ENCODE data around the gene NKAIN4. TPM values are rescaled to one million over a fixed set of nuclear protein-coding genes. Genes with fewer than 3 reads are reported as not detected.

Gene NKAIN4
- total RNA-seq = not detected in 2 replicates

GRCh38 chr20:63254232-63254605 is at the start of gene NKAIN4:
Gene NKAIN4 (minus strand): TSS chr20:63254463. CDS start chr20:63254450, 13 bp downstream.
- CTCF ChIA-PET = no interaction called here
- intact Hi-C loops (cut with micrococcal nuclease) = loop anchor here (5.0 to 10.0 kb wide), 2 partner anchors 72 to 199 kb away; no protein-coding TSS in a partner anchor

DNA sequence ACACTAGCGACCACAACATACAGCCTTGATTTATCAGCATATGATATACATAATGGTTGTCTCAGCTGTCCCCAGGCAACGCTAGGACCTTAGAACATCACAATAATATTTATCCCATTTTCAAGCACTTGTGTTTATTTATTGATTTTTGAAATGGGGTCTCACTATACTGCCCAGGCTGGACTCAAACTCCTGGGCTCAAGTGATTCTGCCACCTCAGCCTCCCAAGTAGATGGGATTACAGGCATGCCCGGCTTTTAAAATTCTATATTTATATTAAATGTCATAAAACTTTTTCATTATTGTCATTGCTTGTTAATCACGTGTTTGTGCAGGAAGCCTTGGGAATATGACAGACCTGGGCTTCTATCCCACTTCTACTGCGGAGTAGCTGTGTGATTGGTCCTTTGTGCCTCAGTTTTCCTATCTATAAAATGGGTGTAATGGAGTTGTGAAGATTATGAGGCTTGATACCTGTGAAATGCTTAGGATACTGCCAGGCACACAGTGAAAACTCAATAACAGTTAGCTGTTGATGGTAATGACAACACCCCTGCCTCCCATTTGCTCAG is 48.9 kb upstream of the NKAIN4 start:
- no peak overlapping the region for H3K4me3 Mint-ChIP-seq
- TF ChIP-seq, protein P1, sequence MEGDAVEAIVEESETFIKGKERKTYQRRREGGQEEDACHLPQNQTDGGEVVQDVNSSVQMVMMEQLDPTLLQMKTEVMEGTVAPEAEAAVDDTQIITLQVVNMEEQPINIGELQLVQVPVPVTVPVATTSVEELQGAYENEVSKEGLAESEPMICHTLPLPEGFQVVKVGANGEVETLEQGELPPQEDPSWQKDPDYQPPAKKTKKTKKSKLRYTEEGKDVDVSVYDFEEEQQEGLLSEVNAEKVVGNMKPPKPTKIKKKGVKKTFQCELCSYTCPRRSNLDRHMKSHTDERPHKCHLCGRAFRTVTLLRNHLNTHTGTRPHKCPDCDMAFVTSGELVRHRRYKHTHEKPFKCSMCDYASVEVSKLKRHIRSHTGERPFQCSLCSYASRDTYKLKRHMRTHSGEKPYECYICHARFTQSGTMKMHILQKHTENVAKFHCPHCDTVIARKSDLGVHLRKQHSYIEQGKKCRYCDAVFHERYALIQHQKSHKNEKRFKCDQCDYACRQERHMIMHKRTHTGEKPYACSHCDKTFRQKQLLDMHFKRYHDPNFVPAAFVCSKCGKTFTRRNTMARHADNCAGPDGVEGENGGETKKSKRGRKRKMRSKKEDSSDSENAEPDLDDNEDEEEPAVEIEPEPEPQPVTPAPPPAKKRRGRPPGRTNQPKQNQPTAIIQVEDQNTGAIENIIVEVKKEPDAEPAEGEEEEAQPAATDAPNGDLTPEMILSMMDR (IDR thresholded peaks at IDR 0.05) = no peak
- H3K27ac Mint-ChIP-seq = no peak overlapping the region
- intact Hi-C loops (cut with micrococcal nuclease) = no loop called here
- no peak for ATAC-seq (ENCODE audit: low read depth)
- H3K36me3 Mint-ChIP-seq (ENCODE audit: low read depth) = no peaks in the 10 kb centered on the region
- POLR2A ChIA-PET = no interaction called here
- CTCF ChIA-PET = no interaction called here
- peaks cover 26% of the 10 kb centered on the region for H3K27me3 Mint-ChIP-seq
- peaks cover 10% of the 10 kb centered on the region for H3K9me3 Mint-ChIP-seq
- DNase-seq = no peak
- H3K4me1 Mint-ChIP-seq = no peaks in the 10 kb centered on the region

More at GRCh38 chr20:63254232-63254605, at the start of gene NKAIN4:
- DNase-seq (no peak), ATAC-seq (ENCODE audit: low read depth) (no peak)
- no peak within 1 kb of the TSS for H3K27ac Mint-ChIP-seq
- H3K27me3 Mint-ChIP-seq = peaks cover 39% of the 10 kb centered on the region
- peak within 1 kb of the TSS; percentile 64 for H3K4me3 Mint-ChIP-seq
- peaks cover 14% of the 10 kb centered on the region for H3K4me1 Mint-ChIP-seq
- no peaks in the 10 kb centered on the region for H3K36me3 Mint-ChIP-seq (ENCODE audit: low read depth)
- TF ChIP-seq, protein P1 (IDR thresholded peaks at IDR 0.05) = no peak
- POLR2A ChIA-PET = no interaction called here
- H3K9me3 Mint-ChIP-seq = no peaks in the 10 kb centered on the region

GRCh38 chr20:63301671-63302070 is 47.4 kb upstream of the NKAIN4 start:
- TF ChIP-seq, protein P1 (IDR thresholded peaks at IDR 0.05) = no peak
- peaks cover 28% of the 10 kb centered on the region for H3K27me3 Mint-ChIP-seq
- no peak overlapping the region for H3K4me3 Mint-ChIP-seq
- ATAC-seq (ENCODE audit: low read depth) = no peak
- ChIA-PET CTCF (no interaction called here), POLR2A (no interaction called here)
- peaks cover 10% of the 10 kb centered on the region for H3K9me3 Mint-ChIP-seq
- no peaks in the 10 kb centered on the region for H3K36me3 Mint-ChIP-seq (ENCODE audit: low read depth)
- no peak for DNase-seq
- H3K27ac Mint-ChIP-seq = no peak overlapping the region
- H3K4me1 Mint-ChIP-seq = no peaks in the 10 kb centered on the region
- intact Hi-C loops (cut with micrococcal nuclease) = no loop called here

GRCh38 chr20:63298731-63299312 is 44.6 kb upstream of the NKAIN4 start:
- Mint-ChIP-seq H3K36me3 (ENCODE audit: low read depth) (no peaks in the 10 kb centered on the region), H3K27me3 (peaks cover 37% of the 10 kb centered on the region), H3K27ac (no peak overlapping the region), H3K9me3 (peaks cover 10% of the 10 kb centered on the region), H3K4me3 (no peak overlapping the region), H3K4me1 (peaks cover 2% of the 10 kb centered on the region)
- CTCF ChIA-PET = no interaction called here
- intact Hi-C loops (cut with micrococcal nuclease) = no loop called here
- ATAC-seq (ENCODE audit: low read depth) (no peak), DNase-seq (no peak)
- TF ChIP-seq, protein P1 (IDR thresholded peaks at IDR 0.05) = no peak
- POLR2A ChIA-PET = no interaction called here

DNA sequence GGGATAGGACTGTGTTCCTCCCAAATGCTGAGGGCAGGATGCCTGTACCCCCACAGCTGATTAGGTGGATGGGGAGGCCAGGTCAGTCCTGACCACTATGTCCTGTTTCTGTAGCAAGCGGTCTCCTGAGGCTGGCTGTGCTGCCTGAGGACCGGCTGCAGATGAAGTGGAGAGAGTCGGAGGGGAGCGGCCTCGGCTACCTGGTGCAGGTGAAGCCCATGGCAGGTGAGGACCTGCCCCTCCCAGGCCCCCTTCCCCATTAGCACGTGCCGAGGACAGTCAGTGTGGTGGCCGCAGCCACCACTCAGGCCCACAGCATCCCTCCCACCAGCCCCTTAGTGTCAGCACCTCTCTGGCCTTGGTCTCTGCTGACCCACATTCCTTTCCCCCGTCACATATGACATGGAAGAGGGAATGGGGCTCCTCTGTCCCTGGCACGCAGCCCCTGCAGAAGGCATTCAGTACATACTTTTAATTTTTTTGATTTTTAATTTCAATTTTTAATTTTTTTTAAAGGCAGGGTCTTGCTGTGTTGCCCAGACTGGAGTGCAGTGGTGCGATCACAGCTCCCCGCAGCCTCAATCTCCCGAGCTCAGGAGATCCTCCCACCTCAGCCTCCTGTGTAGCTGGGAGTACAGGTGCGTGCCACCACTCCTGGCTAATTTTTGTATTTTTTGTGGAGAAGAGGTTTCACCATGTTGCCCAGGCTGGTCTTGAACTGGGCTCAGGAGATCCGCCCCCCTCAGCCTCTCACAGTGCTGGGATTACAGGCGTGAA is 43.7 kb upstream of the NKAIN4 start:
- H3K27ac Mint-ChIP-seq = no peak overlapping the region
- H3K27me3 Mint-ChIP-seq = peaks cover 37% of the 10 kb centered on the region

More for the DNA sequence above, 43.7 kb upstream of the NKAIN4 start:
- TF ChIP-seq, protein P1 (IDR thresholded peaks at IDR 0.05) = no peak
- ChIA-PET POLR2A (no interaction called here), CTCF (no interaction called here)
- Mint-ChIP-seq H3K9me3 (peaks cover 10% of the 10 kb centered on the region), H3K4me3 (no peak overlapping the region), H3K4me1 (peaks cover 2% of the 10 kb centered on the region), H3K36me3 (ENCODE audit: low read depth) (no peaks in the 10 kb centered on the region)
- ATAC-seq (ENCODE audit: low read depth) (no peak), DNase-seq (no peak)
- intact Hi-C loops (cut with micrococcal nuclease) = no loop called here

Data from activated B cell treated with CpG ODN at 0.5 μM for 24 hours (primary cell).